Natural killer cell (primary cell): ENCODE data around the gene CCDC40. TPM values are rescaled to one million over a fixed set of nuclear protein-coding genes. Genes with fewer than 3 reads are reported as not detected.

Source experiments
- ATAC-seq, 3 donors: fragments of 150-1000 bp in 2 of 3; fragments of 200-7000 bp in 1 of 3; cut with Tn5 transposase; 1 replicate in 1 of 3; 2 replicates in 2 of 3; pipeline ENCODE4 v1.10.0; 2021; ENCODE audit warnings: mild to moderate bottlenecking in 2 of 3, moderate library complexity in 2 of 3
- DNase-seq, 2 donors: peaks; one replicate each; pipeline versions ENCODE4 v3.0.0 to v3.0.0-alpha.2; 2013 to 2021; ENCODE audit warnings: mixed read lengths in 1 of 2
- H3K27ac ChIP-seq: one replicate; pipeline ENCODE4 v1.5.1; 2013; ENCODE audit warnings: mild to moderate bottlenecking, low read length
- H3K27me3 ChIP-seq: one replicate; pipeline ENCODE4 v1.6.1; 2013; ENCODE audit warnings: low read length; ENCODE audit not compliant: control insufficient read depth, insufficient read depth
- H3K36me3 ChIP-seq: one replicate; pipeline ENCODE4 v1.6.1; 2013; ENCODE audit warnings: low read length; ENCODE audit not compliant: control insufficient read depth, insufficient read depth
- H3K4me1 ChIP-seq: one replicate; pipeline ENCODE4 v1.6.1; 2013; ENCODE audit warnings: low read length; ENCODE audit not compliant: control insufficient read depth, insufficient read depth
- H3K4me3 ChIP-seq: one replicate; pipeline ENCODE4 v1.5.1; 2013; ENCODE audit warnings: low read length
- H3K9me3 ChIP-seq: one replicate; pipeline ENCODE4 v1.6.1; 2013; ENCODE audit warnings: low read length; ENCODE audit not compliant: control insufficient read depth, insufficient read depth
- H3K27ac Mint-ChIP-seq, 2 donors: one replicate each; pipeline ENCODE4 v1.8.0; 2022; ENCODE audit warnings: mild to moderate bottlenecking in 2 of 2, mixed read lengths in 2 of 2, moderate library complexity in 1 of 2
- H3K27me3 Mint-ChIP-seq, 2 donors: one replicate each; pipeline ENCODE4 v1.8.0; 2022; ENCODE audit warnings: low read depth in 2 of 2, mixed read lengths in 2 of 2
- H3K36me3 Mint-ChIP-seq: one replicate; pipeline ENCODE4 v1.8.0; 2022; ENCODE audit warnings: mixed read lengths
- H3K4me1 Mint-ChIP-seq, 2 donors: one replicate each; pipeline ENCODE4 v1.8.0; 2022; ENCODE audit warnings: mixed read lengths in 2 of 2
- H3K4me3 Mint-ChIP-seq: one replicate; pipeline ENCODE4 v1.8.0; 2022; ENCODE audit warnings: mild to moderate bottlenecking, moderate library complexity, mixed read lengths
- H3K9me3 Mint-ChIP-seq, 2 donors: one replicate each; pipeline ENCODE4 v1.8.0; 2022; ENCODE audit warnings: mixed read lengths in 2 of 2
- CTCF ChIP-seq: fragments of 200-600 bp; IDR thresholded peaks from one replicate; pipeline ENCODE4 v1.8.0; 2022; ENCODE audit warnings: antibody characterized with exemption
- WGBS: methylation state at CpG from one replicate; pipeline ENCODE4 v1.1.7; 2013; ENCODE audit warnings: missing lambda C conversion rate; ENCODE audit not compliant: insufficient coverage; 5-methylcytosine and 5-hydroxymethylcytosine counted together
- intact Hi-C: fragments of 100-400 bp; cut with micrococcal nuclease; formaldehyde crosslinking; loops from one replicate; pipeline ENCODE4 v1.14.2; 2022
- total RNA-seq, 4 donors: library from RNA; stranded (reverse); fragments of 120-200 nt in 1 of 4; gene quantifications; one replicate each; pipeline versions ENCODE4 v1.2.3 to v1.2.4, GENCODE V29; 2013 to 2022

CCDC40 gene
- total RNA-seq, 3 donors from 2014 or later (not counting 1 experiment from before 2014, with no cell fraction given), result 0.95 to 2.4 (median 1.5) TPM

- Mint-ChIP-seq H3K9me3 (no peaks in the 10 kb centered on the region), H3K36me3 (no peaks in the 10 kb centered on the region), H3K4me1 (no peaks in the 10 kb centered on the region), H3K27ac (no peak overlapping the region), H3K4me3 (no peak overlapping the region), H3K27me3 (no peaks in the 10 kb centered on the region)
- WGBS, result 82% methylated on average over 12 of the region's 12 CpGs
- DNase-seq (no peak), ATAC-seq (no peak)
- no peak overlapping the region for H3K27ac ChIP-seq
- no peaks in the 10 kb centered on the region for H3K4me1 ChIP-seq
- no peaks in the 10 kb centered on the region for H3K27me3 ChIP-seq
- H3K36me3 ChIP-seq, result no peaks in the 10 kb centered on the region
- no peak for TF ChIP-seq CTCF
- H3K4me3 ChIP-seq, result no peak overlapping the region
- intact Hi-C loops, result no loop called here
- H3K9me3 ChIP-seq, result no peaks in the 10 kb centered on the region
Observed at GRCh38 chr17:80061421-80061820, 25.0 kb downstream of the CCDC40 start.

DNA sequence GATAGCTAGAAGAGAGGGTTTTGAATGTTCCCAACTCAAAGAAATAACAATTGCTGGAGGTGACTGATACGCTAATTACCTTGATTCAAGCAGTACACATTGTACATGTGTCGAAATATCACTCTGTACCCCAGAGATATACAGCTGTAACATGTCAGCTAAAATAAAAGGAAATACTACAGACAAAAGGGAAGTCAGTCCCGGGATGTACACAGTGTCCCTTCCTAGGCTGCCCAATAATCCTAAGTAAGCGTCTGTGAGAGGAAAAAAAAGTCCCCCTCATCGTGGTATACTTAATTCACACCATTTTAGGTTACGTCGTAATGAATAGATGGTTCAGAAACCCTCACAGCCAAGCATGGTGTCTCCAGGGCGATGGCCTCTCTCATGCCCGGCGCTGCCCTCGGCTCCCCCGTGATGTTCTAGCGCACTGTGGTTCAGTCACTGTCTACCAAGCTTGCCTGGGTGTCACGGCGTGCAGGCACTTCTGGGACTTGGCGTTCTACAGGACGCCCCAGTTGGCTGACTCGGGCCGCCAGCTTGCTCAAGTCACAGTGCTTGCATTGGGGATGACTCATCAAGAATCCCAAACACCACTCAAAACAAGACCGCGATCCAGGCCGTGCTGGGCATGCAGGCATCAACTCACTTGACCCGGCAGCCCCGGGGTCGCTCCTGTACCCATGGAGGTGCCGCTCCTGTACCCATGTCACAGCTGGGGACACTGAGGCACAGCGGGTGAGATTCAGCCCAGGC lies 27.6 kb downstream of the CCDC40 start:
- H3K27ac ChIP-seq, result no peak overlapping the region
- DNase-seq, result no peak

DNA sequence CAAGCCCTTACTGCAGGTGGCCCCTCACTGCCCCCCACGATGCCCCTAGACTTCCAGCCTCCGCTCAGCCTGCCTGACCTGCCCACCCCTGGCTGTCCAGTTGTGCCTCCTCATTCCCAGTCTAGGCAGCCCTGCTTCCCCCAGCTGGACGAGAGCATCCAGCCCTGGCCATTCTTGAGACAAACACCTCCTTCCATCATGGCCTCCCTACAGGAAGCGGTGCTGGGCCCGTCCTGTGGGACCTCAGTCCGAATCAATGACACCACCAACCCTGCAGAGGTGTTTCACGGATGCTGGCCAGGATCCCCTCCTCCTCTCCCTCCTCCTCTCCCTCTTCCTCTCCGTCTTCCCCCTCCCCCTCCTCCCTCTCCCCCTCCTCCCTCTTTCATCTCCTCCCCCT lies 28.3 kb downstream of the CCDC40 start:
- no peaks in the 10 kb centered on the region for H3K9me3 ChIP-seq
- intact Hi-C loops, result no loop called here
- no peak overlapping the region for H3K27ac ChIP-seq
- no peaks in the 10 kb centered on the region for H3K27me3 ChIP-seq
- H3K36me3 ChIP-seq, result no peaks in the 10 kb centered on the region
- peaks cover 0 to 8% of the 10 kb centered on the region in 2 donors for H3K27me3 Mint-ChIP-seq
- H3K4me1 Mint-ChIP-seq, result peaks cover 0 to 7% of the 10 kb centered on the region in 2 donors
- no peaks in the 10 kb centered on the region for H3K9me3 Mint-ChIP-seq
- no peak for TF ChIP-seq CTCF
- no peak overlapping the region for H3K27ac Mint-ChIP-seq
- no peak overlapping the region for H3K4me3 ChIP-seq
- H3K4me1 ChIP-seq, result no peaks in the 10 kb centered on the region
- DNase-seq (no peak), ATAC-seq (no peak)
- 89% methylated on average over 8 of the region's 8 CpGs for WGBS
- no peaks in the 10 kb centered on the region for H3K36me3 Mint-ChIP-seq
- no peak overlapping the region for H3K4me3 Mint-ChIP-seq

More for the DNA sequence above, 27.6 kb downstream of the CCDC40 start:
- no peak for ATAC-seq
- Histone ChIP-seq H3K4me1 (no peaks in the 10 kb centered on the region), H3K9me3 (no peaks in the 10 kb centered on the region), H3K36me3 (no peaks in the 10 kb centered on the region), H3K27me3 (no peaks in the 10 kb centered on the region), H3K4me3 (no peak overlapping the region)
- H3K27ac Mint-ChIP-seq, result no peak overlapping the region
- WGBS, result 80% methylated on average over 27 of the region's 27 CpGs
- H3K36me3 Mint-ChIP-seq, result no peaks in the 10 kb centered on the region
- no peaks in the 10 kb centered on the region for H3K9me3 Mint-ChIP-seq
- H3K4me1 Mint-ChIP-seq, result peaks cover 0 to 1% of the 10 kb centered on the region in 2 donors
- H3K27me3 Mint-ChIP-seq, result peaks cover 0 to 5% of the 10 kb centered on the region in 2 donors
- intact Hi-C loops, result no loop called here
- TF ChIP-seq CTCF, result no peak
- no peak overlapping the region for H3K4me3 Mint-ChIP-seq
